Amniotic stem cell (primary cell): Measurements from ENCODE around the gene TMTC2.

ENCODE experiments used
- DNase-seq: peaks from one replicate; lab custom pipeline; 2025; lab: John Stamatoyannopoulos, UW

Gene TMTC2

DNA sequence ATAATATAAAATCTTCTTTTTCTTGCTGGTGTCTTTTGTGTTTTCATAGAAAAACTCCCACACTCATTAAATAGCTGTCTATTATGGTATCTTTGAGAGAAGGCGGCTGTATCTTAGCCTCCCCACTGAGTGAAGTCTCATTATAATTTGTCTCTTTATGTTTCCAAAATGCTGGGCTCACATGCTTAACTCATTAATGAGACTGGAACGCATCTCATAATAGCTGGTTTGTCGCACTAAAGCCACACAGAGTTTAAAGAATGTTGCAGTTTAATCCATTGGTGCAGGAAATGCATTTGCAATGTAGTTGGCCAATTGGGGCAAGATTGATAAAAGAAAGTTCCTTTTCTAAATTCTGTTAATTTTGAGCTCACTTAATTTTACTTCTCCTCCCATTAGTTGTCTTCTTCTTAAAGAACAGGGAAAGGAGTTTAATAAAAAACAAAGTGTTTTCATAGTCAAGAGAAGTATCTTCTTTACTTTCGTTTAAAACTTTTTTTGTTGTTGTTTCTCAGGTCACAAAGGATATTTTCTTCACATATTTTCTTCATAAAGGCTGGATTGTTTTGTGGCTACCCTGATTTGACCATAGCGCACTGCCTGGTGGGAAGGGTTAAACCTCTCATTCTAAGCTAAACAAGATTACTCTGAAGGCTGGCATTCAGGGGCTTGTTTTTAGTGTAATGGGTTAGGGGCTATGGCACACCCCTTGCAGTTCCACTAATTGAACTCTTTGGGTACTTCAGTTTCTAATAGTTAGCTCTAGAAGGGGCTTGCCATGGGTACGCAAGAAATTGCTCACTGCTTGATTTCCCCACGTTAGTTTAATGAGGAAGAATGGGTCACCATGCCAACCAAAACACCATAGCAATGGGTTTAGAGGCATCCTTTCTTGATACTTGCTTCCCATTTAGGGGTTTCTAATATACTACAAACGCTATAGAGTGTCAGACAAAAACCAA lies 197.0 kb downstream of the TMTC2 start:
- DNase-seq, result no peak

- no peak for DNase-seq
Observed at GRCh38 chr12:82886671-82887340, 200.1 kb downstream of the TMTC2 start.

- no peak for DNase-seq
Observed at GRCh38 chr12:82893896-82894295, 207.2 kb downstream of the TMTC2 start.

DNA sequence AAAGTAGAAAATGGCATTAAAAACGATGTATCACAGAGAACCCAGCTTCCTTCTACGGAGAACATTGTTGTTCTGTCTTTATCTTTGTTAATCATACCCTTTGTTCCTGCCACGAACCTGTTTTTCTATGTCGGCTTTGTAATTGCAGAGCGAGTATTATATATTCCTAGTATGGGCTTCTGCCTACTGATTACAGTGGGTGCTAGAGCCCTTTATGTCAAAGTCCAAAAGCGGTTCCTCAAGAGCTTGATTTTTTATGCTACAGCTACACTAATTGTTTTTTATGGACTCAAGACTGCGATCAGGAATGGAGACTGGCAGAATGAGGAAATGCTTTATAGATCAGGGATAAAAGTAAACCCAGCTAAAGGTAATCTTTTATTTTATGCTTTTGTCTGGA lies 209.6 kb downstream of the TMTC2 start:
- DNase-seq, result no peak

DNA sequence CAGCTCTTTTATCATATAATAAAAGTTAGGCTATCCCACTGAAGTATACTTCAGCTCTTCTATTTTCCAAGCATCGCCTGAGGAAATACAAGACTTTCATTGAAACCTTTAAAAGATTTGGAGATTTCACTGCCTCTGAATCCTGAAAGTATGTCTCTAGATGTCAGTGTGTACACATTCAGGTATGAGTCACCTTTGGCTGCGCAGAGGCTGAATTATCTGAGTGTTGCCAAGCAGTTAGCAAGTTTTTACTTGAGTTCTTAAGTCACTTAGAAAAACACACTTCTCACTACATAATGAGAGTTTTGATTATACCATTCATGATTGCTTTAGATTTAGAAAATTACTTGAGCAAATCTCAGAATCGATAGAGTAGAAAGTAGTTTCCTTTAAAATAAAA lies 210.3 kb downstream of the TMTC2 start:
- no peak for DNase-seq

GRCh38 chr12:82898441-82898840 lies 211.7 kb downstream of the TMTC2 start:
- no peak for DNase-seq

- no peak for DNase-seq
Observed at GRCh38 chr12:82904219-82904790, 217.6 kb downstream of the TMTC2 start.

- DNase-seq, result no peak
Observed at GRCh38 chr12:82910246-82910893, 223.7 kb downstream of the TMTC2 start.

DNA sequence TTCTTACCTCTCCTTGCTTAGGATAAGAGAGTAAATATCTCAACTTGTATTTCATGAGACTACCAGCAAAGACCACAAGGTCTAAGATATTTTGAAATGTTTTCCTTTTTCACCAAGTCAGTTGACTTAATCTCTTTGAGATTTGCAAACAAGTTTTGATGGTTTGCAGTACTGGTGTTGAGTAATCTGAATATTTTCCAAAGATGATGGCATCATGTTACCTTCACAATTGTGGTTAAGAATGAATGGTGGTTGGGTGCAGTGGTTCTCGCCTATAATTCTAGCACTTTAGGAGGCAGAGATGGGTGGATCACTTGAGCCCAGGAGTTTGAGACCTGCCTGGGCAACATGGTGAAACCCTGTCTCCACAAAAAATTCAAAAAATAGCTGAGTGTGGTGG lies 225.7 kb downstream of the TMTC2 start:
- DNase-seq, result no peak

GRCh38 chr12:82919388-82920054 lies 232.8 kb downstream of the TMTC2 start:
- no peak for DNase-seq

GRCh38 chr12:82923935-82924334 lies 237.2 kb downstream of the TMTC2 start:
- DNase-seq, result no peak

GRCh38 chr12:82926630-82927029 lies 239.9 kb downstream of the TMTC2 start:
- DNase-seq, result no peak

DNA sequence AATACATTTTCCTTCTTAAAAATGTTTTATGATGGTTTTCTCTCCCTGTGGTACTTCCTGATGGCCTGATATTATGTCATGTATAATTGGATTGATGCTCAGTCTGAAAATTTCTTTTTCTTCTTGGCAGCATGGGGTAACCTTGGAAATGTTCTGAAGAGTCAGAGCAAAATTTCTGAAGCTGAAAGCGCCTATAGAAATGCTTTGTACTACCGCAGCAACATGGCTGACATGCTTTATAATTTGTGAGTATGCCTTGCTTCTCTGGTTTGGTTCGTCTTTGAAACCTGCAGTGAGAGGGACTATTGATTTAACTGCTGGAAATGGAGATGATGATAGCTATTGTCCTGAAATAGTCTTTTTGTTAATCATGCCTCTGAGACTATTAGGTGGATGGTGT lies 243.6 kb downstream of the TMTC2 start:
- no peak for DNase-seq

- DNase-seq, result no peak
Observed at GRCh38 chr12:82931349-82932116, 244.8 kb downstream of the TMTC2 start.

- DNase-seq, result no peak
Observed at GRCh38 chr12:82937151-82937550, 250.4 kb downstream of the TMTC2 start.

- DNase-seq, result peak; percentile 6
Observed at GRCh38 chr12:82942521-82942920, 255.8 kb downstream of the TMTC2 start.

GRCh38 chr12:82942991-82943401 lies 256.3 kb downstream of the TMTC2 start:
- DNase-seq, result no peak

GRCh38 chr12:82948491-82948890 lies 261.8 kb downstream of the TMTC2 start:
- no peak for DNase-seq

- no peak for DNase-seq
Observed at GRCh38 chr12:82950356-82950755, 263.6 kb downstream of the TMTC2 start.

DNA sequence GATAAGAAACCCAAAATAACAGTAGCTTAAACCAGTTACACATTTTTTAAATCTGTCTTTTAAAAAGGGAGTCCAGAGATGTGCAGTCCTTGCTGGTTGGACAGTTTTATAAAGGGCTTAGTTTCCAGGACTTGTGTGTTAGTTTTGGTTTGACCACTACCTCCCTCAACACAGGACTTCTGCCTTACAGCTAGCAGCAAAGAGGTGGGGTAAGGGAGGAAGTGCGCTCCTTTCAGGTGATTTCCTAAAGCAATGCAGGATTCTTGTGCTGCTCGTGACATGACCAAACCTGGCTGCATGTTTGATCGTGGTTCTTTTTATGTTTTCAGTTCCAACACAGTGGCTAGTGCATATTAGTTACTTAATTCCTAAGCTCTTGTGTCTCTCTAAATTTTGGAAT lies 266.2 kb downstream of the TMTC2 start:
- no peak for DNase-seq

DNA sequence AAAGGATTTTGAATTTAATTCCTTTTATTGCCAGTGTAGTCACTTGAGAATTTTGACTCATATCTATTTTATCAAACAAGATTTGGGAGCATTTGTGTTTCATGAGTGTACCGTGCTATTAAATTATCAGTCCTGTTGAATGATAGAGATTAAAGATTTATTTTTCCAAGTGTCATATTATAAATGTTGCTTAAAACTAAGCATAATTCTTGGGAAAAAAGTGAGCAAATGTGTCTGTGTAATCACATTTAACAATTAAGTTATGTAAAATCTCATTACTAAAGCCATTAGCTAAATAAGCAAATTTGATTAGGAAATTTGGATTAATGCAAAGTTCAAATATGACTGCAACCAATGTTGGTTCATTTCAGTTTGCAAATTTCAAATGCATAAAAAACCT lies 266.7 kb downstream of the TMTC2 start:
- DNase-seq, result no peak
